ENCODE data around the gene ST3GAL5. TPM values are rescaled to one million over a fixed set of nuclear protein-coding genes. Genes with fewer than 3 reads are reported as not detected.

ST3GAL5 gene
- total RNA-seq, 1 donor from 2014 or later: 9.9 TPM

DNA sequence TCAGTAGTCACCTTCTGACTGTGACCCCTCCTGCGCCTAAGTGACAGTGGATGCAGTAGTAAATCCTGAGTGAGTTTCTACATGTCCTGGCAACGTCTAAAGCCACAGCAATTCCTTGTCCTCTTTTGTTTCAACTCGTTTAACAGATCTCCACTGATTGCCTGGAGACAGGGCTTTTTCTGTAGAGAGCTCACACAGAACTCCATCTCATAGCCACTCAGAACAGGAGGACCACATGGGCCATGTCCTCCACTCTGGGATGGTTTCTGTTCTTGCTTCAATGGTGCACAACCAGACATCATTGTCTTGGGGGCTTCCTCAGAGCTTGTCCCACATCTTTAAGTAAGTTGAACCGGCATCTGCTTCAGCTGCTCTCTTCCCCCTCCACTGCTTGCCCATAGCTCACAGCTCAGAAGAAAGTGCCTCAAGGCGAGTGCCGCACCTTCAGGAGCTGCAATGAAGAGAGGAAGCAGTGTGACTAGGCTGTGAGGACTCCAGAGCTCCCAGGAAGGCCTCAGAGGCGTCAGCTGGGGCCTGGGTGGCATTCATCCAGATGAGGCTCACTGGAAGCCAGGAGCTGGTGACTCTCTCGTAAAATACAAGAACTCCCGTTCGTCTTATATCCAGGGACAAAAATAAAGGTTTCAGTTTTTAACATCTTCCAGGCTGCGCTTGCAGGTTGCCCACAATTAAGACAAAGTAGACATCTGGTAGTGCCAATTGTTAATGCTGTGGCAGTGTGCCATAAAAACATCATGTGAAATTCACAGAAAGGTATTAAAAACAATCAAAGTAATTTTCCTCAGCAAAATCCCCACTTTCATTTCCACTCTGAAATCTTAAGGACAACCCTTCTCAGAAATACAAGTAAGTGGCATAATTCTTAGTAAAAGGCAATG is 37.3 kb downstream of the ST3GAL5 start:
- no peaks in the 10 kb centered on the region for H3F3A ChIP-seq (ENCODE audit: low read depth)
- no peak overlapping the region for H3K4me3 Mint-ChIP-seq
- H3K9me3 Mint-ChIP-seq: no peaks in the 10 kb centered on the region
- H2AFZ ChIP-seq (replicated peaks): no peak overlapping the region
- H3K9me3 ChIP-seq (ENCODE audit: low read depth): no peaks in the 10 kb centered on the region
- no peaks in the 10 kb centered on the region for H3K79me2 ChIP-seq (ENCODE audit: low read depth)
- H3K27me3 Mint-ChIP-seq (ENCODE audit: insufficient read depth, low read depth): no peaks in the 10 kb centered on the region
- peaks cover 17% of the 10 kb centered on the region for H3K36me3 Mint-ChIP-seq
- H3K4me2 ChIP-seq: no peak overlapping the region
- no peaks in the 10 kb centered on the region for H3K4me1 ChIP-seq
- no peaks in the 10 kb centered on the region for H3K27me3 ChIP-seq
- H3K4me1 Mint-ChIP-seq: no peaks in the 10 kb centered on the region
- H3K36me3 ChIP-seq: no peaks in the 10 kb centered on the region
- H3K9ac ChIP-seq: peak overlapping the region; percentile 32
- DNase-seq (ENCODE audit: low spot score): no peak
- no peak overlapping the region for H3K4me3 ChIP-seq
- H3K27ac ChIP-seq: no peak overlapping the region
- TF ChIP-seq EZH2phosphoT487 (IDR thresholded peaks at IDR 0.05) (no peak), CTCF (IDR thresholded peaks at IDR 0.05) (no peak), EZH2 (IDR thresholded peaks at IDR 0.05) (no peak)
- no peak overlapping the region for H3K27ac Mint-ChIP-seq
- H4K20me1 ChIP-seq (ENCODE audit: low read depth): no peaks in the 10 kb centered on the region

GRCh38 chr2:85850451-85850850 is 38.3 kb downstream of the ST3GAL5 start:
- H3K36me3 Mint-ChIP-seq: peaks cover 12% of the 10 kb centered on the region
- no peaks in the 10 kb centered on the region for H3K27me3 Mint-ChIP-seq (ENCODE audit: insufficient read depth, low read depth)
- Histone ChIP-seq H3K79me2 (ENCODE audit: low read depth) (no peaks in the 10 kb centered on the region), H3K9me3 (ENCODE audit: low read depth) (no peaks in the 10 kb centered on the region), H3K27ac (no peak overlapping the region), H4K20me1 (ENCODE audit: low read depth) (no peaks in the 10 kb centered on the region), H3K9ac (no peak overlapping the region), H3K36me3 (no peaks in the 10 kb centered on the region), H3K27me3 (no peaks in the 10 kb centered on the region), H3K4me3 (no peak overlapping the region), H3F3A (ENCODE audit: low read depth) (no peaks in the 10 kb centered on the region), H3K4me2 (no peak overlapping the region), H3K4me1 (no peaks in the 10 kb centered on the region), H2AFZ (replicated peaks) (no peak overlapping the region)
- TF ChIP-seq EZH2 (IDR thresholded peaks at IDR 0.05): no peak
- no peak for TF ChIP-seq EZH2phosphoT487 (IDR thresholded peaks at IDR 0.05)
- no peak for TF ChIP-seq CTCF (IDR thresholded peaks at IDR 0.05)
- H3K27ac Mint-ChIP-seq: peak overlapping the region; percentile 44
- no peak for DNase-seq (ENCODE audit: low spot score)
- H3K9me3 Mint-ChIP-seq: no peaks in the 10 kb centered on the region
- H3K4me3 Mint-ChIP-seq: no peak overlapping the region
- no peaks in the 10 kb centered on the region for H3K4me1 Mint-ChIP-seq

DNA sequence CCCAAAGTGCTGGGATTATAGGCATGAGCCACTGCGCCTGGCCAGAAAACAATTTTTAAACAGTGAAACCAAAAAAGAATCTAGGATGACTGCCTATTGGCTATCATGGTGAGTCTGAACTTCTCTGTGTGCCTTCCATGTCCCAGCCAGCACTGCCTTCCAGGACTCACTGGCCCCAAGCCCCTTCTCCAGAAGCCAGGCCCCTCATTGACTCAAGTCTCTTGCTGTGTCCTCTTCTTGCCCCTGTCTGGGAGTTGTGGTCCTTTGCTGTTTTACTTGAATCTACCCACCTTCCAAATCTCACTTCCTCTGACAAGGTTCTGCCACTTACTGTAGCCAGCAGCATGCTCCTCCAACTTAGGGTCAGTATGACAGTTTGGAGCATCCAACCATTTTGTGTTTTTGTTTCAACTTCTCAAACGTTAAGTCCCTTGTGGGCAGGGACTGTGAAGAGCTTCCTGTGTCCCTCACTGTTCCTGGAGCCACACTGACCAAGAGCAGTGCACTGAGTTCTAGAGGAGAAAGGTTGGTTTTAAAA is 41.7 kb downstream of the ST3GAL5 start:
- Histone ChIP-seq H2AFZ (replicated peaks) (no peak overlapping the region), H3K4me1 (no peaks in the 10 kb centered on the region), H3K27me3 (no peaks in the 10 kb centered on the region), H3K4me2 (no peak overlapping the region), H3F3A (ENCODE audit: low read depth) (no peaks in the 10 kb centered on the region), H3K9me3 (ENCODE audit: low read depth) (no peaks in the 10 kb centered on the region), H3K27ac (no peak overlapping the region), H3K9ac (no peak overlapping the region), H3K79me2 (ENCODE audit: low read depth) (no peaks in the 10 kb centered on the region), H3K36me3 (no peaks in the 10 kb centered on the region), H4K20me1 (ENCODE audit: low read depth) (no peaks in the 10 kb centered on the region), H3K4me3 (no peak overlapping the region)
- TF ChIP-seq CTCF (IDR thresholded peaks at IDR 0.05) (no peak), EZH2 (IDR thresholded peaks at IDR 0.05) (no peak), EZH2phosphoT487 (IDR thresholded peaks at IDR 0.05) (no peak)
- no peak overlapping the region for H3K27ac Mint-ChIP-seq
- no peak overlapping the region for H3K4me3 Mint-ChIP-seq
- H3K36me3 Mint-ChIP-seq: peaks cover 15% of the 10 kb centered on the region
- DNase-seq (ENCODE audit: low spot score): no peak
- H3K9me3 Mint-ChIP-seq: peaks cover 9% of the 10 kb centered on the region
- H3K4me1 Mint-ChIP-seq: no peaks in the 10 kb centered on the region
- no peaks in the 10 kb centered on the region for H3K27me3 Mint-ChIP-seq (ENCODE audit: insufficient read depth, low read depth)

All from neural progenitor cell (in vitro differentiated cells).